ENCODE measurements around the gene DCST2. TPM values are rescaled to one million over a fixed set of nuclear protein-coding genes. Genes with fewer than 3 reads are reported as not detected.

DCST2 gene
- polyA plus RNA-seq, 1 of the 3 experiments (the other 2 are of a cell fraction): 0.76 TPM

DNA sequence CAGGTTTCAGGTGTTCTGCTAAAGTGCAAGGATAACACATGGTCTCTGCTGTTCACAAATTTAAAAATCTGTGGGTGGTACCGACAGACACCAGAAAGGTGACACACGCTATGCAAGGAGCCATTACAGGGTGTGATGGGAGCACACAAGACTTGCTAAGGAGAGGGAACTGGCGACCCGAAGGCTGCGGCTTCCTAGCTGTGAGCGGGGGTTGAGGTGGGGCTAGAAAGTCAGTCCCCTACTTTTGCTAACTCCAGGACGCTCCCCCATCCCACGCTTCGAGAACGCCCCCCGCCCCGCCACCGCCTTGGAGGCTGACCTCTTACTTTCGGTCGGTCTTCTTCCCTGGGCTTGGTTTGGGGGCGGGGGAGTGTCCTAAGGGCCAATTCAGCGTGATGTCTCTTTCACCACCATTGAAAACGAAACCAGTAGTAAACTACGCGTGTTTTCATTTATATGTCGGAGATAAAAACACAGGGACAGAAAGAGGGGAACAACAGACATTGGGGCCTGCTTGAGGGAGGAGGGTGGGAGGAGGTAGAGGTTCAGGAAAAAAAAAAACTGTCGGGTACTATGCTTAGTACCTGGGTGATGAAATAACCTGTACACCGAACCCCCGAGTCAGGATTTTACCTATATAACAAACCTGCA, 58.0 kb downstream of the DCST2 start (continued):
- TF ChIP-seq, protein P1, sequence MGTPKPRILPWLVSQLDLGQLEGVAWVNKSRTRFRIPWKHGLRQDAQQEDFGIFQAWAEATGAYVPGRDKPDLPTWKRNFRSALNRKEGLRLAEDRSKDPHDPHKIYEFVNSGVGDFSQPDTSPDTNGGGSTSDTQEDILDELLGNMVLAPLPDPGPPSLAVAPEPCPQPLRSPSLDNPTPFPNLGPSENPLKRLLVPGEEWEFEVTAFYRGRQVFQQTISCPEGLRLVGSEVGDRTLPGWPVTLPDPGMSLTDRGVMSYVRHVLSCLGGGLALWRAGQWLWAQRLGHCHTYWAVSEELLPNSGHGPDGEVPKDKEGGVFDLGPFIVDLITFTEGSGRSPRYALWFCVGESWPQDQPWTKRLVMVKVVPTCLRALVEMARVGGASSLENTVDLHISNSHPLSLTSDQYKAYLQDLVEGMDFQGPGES (IDR thresholded peaks at IDR 0.05; ENCODE audit: low read depth, low read length): no peak
- TF ChIP-seq, protein P2, sequence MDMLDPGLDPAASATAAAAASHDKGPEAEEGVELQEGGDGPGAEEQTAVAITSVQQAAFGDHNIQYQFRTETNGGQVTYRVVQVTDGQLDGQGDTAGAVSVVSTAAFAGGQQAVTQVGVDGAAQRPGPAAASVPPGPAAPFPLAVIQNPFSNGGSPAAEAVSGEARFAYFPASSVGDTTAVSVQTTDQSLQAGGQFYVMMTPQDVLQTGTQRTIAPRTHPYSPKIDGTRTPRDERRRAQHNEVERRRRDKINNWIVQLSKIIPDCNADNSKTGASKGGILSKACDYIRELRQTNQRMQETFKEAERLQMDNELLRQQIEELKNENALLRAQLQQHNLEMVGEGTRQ (IDR thresholded peaks at IDR 0.05; ENCODE audit: borderline replicate concordance, low read depth, low read length): no peak
- TF ChIP-seq, protein P3, sequence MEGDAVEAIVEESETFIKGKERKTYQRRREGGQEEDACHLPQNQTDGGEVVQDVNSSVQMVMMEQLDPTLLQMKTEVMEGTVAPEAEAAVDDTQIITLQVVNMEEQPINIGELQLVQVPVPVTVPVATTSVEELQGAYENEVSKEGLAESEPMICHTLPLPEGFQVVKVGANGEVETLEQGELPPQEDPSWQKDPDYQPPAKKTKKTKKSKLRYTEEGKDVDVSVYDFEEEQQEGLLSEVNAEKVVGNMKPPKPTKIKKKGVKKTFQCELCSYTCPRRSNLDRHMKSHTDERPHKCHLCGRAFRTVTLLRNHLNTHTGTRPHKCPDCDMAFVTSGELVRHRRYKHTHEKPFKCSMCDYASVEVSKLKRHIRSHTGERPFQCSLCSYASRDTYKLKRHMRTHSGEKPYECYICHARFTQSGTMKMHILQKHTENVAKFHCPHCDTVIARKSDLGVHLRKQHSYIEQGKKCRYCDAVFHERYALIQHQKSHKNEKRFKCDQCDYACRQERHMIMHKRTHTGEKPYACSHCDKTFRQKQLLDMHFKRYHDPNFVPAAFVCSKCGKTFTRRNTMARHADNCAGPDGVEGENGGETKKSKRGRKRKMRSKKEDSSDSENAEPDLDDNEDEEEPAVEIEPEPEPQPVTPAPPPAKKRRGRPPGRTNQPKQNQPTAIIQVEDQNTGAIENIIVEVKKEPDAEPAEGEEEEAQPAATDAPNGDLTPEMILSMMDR (IDR thresholded peaks at IDR 0.05): no peak
- TF ChIP-seq, protein P4, sequence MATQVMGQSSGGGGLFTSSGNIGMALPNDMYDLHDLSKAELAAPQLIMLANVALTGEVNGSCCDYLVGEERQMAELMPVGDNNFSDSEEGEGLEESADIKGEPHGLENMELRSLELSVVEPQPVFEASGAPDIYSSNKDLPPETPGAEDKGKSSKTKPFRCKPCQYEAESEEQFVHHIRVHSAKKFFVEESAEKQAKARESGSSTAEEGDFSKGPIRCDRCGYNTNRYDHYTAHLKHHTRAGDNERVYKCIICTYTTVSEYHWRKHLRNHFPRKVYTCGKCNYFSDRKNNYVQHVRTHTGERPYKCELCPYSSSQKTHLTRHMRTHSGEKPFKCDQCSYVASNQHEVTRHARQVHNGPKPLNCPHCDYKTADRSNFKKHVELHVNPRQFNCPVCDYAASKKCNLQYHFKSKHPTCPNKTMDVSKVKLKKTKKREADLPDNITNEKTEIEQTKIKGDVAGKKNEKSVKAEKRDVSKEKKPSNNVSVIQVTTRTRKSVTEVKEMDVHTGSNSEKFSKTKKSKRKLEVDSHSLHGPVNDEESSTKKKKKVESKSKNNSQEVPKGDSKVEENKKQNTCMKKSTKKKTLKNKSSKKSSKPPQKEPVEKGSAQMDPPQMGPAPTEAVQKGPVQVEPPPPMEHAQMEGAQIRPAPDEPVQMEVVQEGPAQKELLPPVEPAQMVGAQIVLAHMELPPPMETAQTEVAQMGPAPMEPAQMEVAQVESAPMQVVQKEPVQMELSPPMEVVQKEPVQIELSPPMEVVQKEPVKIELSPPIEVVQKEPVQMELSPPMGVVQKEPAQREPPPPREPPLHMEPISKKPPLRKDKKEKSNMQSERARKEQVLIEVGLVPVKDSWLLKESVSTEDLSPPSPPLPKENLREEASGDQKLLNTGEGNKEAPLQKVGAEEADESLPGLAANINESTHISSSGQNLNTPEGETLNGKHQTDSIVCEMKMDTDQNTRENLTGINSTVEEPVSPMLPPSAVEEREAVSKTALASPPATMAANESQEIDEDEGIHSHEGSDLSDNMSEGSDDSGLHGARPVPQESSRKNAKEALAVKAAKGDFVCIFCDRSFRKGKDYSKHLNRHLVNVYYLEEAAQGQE (IDR thresholded peaks at IDR 0.05; ENCODE audit: low read depth, low read length): no peak
- TF ChIP-seq JUND (IDR thresholded peaks at IDR 0.05): no peak

DNA sequence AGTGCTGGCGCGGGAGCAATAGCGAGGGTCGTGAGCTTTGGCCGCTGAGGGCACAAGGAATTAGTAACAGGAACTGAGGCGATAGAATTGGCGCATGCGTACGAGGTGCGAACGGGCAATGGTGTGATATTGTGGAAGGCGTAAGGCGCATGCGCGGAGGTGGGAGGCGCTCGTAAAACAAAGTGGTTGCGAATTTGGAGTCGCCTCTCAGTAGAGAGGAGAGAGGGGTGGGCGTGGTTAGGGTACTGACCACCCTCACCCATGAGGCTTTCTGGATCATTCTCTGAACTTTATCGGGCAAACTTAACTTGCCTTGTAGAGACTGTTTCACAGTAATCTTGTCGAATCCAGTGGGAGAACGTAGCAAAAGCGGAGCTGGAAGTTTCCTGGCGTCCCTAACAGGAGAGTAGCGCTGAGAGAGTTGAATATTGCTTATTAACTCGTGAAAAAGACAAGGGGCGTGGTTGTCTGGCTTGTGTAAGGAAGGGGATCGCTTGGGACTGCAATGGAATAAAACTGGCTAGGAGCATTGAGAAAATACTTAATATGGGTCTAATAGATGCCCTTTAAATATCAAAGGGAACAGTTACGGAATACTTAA, 58.7 kb downstream of the DCST2 start:
- Histone ChIP-seq H3K4me1 (ENCODE audit: control insufficient read depth in 1 of 2, insufficient read depth in 2 of 2, low read depth in 1 of 2, low read length in 1 of 2) (peaks cover 27 to 56% of the 10 kb centered on the region in 2 experiments), H3K4me3 (ENCODE audit: low read depth in 2 of 2, low read length in 1 of 2) (peak overlapping the region; percentile 67 to 79), H3K9ac (peak overlapping the region; percentile 88), H3K9me3 (no peaks in the 10 kb centered on the region), H3K27me3 (ENCODE audit: insufficient read depth) (no peaks in the 10 kb centered on the region), H3K4me2 (peak overlapping the region; percentile 91), H3K9me2 (no peaks in the 10 kb centered on the region), H3K27ac (ENCODE audit: low read depth in 2 of 2, low read length in 1 of 2) (peak overlapping the region; percentile 99 to 100), H3F3A (replicated peaks; ENCODE audit: insufficient read depth) (peaks cover 36% of the 10 kb centered on the region), H2AFZ (ENCODE audit: low read depth) (peak overlapping the region; percentile 24; the same call in 1 of the 2 replicates), H3K79me2 (ENCODE audit: insufficient read depth) (peaks cover 69% of the 10 kb centered on the region), H4K20me1 (ENCODE audit: insufficient read depth) (no peaks in the 10 kb centered on the region), H3K36me3 (replicated peaks in 1 of 2; ENCODE audit: control insufficient read depth in 1 of 2, insufficient read depth in 2 of 2, low read length in 1 of 2) (peaks cover 7 to 10% of the 10 kb centered on the region in 2 experiments)
- WGBS (ENCODE audit: low lambda C conversion rate): under 1% methylated on average over 30 of the region's 30 CpGs
- CTCF ChIA-PET: interaction anchor here (1.0 to 37.5 kb wide), 6 partner anchors 14 to 76 kb away, joined by 6 to 640 read pairs (median 8); partner anchors contain the start of genes ADAM15, LENEP, PBXIP1 and ZBTB7B
- peak; percentile 50; the same call in 1 of the 2 replicates for TF ChIP-seq TAF1 (IDR thresholded peaks at IDR 0.05; ENCODE audit: borderline replicate concordance, low read depth, low read length)
- TF ChIP-seq TCF12 (IDR thresholded peaks at IDR 0.05): no peak
- TF ChIP-seq POLR2AphosphoS5 (IDR thresholded peaks at IDR 0.05; ENCODE audit: low read depth, low read length): peak; percentile 86; the same call in 1 of the 2 replicates
- TF ChIP-seq, protein P5, sequence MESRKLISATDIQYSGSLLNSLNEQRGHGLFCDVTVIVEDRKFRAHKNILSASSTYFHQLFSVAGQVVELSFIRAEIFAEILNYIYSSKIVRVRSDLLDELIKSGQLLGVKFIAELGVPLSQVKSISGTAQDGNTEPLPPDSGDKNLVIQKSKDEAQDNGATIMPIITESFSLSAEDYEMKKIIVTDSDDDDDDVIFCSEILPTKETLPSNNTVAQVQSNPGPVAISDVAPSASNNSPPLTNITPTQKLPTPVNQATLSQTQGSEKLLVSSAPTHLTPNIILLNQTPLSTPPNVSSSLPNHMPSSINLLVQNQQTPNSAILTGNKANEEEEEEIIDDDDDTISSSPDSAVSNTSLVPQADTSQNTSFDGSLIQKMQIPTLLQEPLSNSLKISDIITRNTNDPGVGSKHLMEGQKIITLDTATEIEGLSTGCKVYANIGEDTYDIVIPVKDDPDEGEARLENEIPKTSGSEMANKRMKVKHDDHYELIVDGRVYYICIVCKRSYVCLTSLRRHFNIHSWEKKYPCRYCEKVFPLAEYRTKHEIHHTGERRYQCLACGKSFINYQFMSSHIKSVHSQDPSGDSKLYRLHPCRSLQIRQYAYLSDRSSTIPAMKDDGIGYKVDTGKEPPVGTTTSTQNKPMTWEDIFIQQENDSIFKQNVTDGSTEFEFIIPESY (IDR thresholded peaks at IDR 0.05; ENCODE audit: borderline replicate concordance, low read depth): no peak
- TF ChIP-seq NRF1 (IDR thresholded peaks at IDR 0.05; ENCODE audit: low read depth, low read length): peak; percentile 92
- no peak for TF ChIP-seq TEAD4 (IDR thresholded peaks at IDR 0.05; ENCODE audit: borderline replicate concordance, insufficient read depth)
- POLR2A ChIA-PET: interaction anchor here (3.1 kb wide), 1 partner anchor 19 kb away, joined by 13 read pairs; the partner anchor contains the start of gene LENEP
- DNase-seq: peak; percentile 77
